Gastrocnemius medialis (tissue), 4 donors: Measurements from ENCODE around the gene PEDS1. TPM values are rescaled to one million over a fixed set of nuclear protein-coding genes. Genes with fewer than 3 reads are reported as not detected.

Experiments used
- ATAC-seq, 2 donors: fragments of 150-250 bp; one replicate each; pipeline ENCODE4 v1.9.1; 2016
- DNase-seq, 2 donors: peaks; one replicate each; pipeline ENCODE4 v3.0.0-alpha.2; 2019
- H3K27ac ChIP-seq, 4 donors: fragments of 200-600 bp; sonication (generic); 1 replicate in 1 of 4; 2 replicates in 3 of 4; pipeline ENCODE4 v1.5.1; 2016 to 2018; ENCODE audit warnings: mild to moderate bottlenecking in 2 of 4, moderate library complexity in 1 of 4
- H3K27me3 ChIP-seq, 3 donors: fragments of 200-600 bp; sonication (generic) in 2 of 3; 1 replicate in 1 of 3; 2 replicates in 2 of 3; pipeline versions ENCODE4 v1.5.1 to v1.6.0; 2016 to 2019; ENCODE audit warnings: mild to moderate bottlenecking in 1 of 3, moderate library complexity in 1 of 3
- H3K36me3 ChIP-seq, 2 donors: fragments of 200-600 bp; sonication (generic) in 1 of 2; one replicate each; pipeline ENCODE4 v1.5.1; 2017 to 2018
- H3K4me1 ChIP-seq, 2 donors: fragments of 200-600 bp; sonication (generic) in 1 of 2; one replicate each; pipeline ENCODE4 v1.5.1; 2016 to 2017; ENCODE audit warnings: mild to moderate bottlenecking in 2 of 2
- H3K4me3 ChIP-seq, 4 donors: fragments of 200-600 bp; sonication (generic) in 3 of 4; 1 replicate in 1 of 4; 2 replicates in 3 of 4; pipeline ENCODE4 v1.5.1; 2016 to 2019; ENCODE audit warnings: mild to moderate bottlenecking in 2 of 4
- H3K9me3 ChIP-seq, 3 donors: fragments of 200-600 bp; sonication (generic) in 2 of 3; 1 replicate in 1 of 3; 2 replicates in 2 of 3; pipeline ENCODE4 v1.5.1; 2016 to 2019
- POLR2A ChIP-seq, 2 donors: fragments of 450-650 bp; IDR thresholded peaks; one replicate each; pipeline ENCODE4 v1.6.1; 2017; ENCODE audit warnings: antibody characterized with exemption in 2 of 2, mild to moderate bottlenecking in 2 of 2, moderate library complexity in 2 of 2
- in situ Hi-C, 4 donors: fragments of 200-750 bp; cut with MboI; loops; one replicate each; pipeline versions ENCODE4 v1.15.0 to v1.8.0; 2017; ENCODE audit warnings: low sequenced_read_pairs in 4 of 4
- intact Hi-C: fragments of 100-400 bp; cut with DNase I; formaldehyde crosslinking; loops from one replicate; pipeline ENCODE4 v1.15.1; 2023; ENCODE audit warnings: low total_unique reads
- total RNA-seq, 4 donors: library from RNA; depleted of rRNA; stranded (reverse); fragments of >200 nt; gene quantifications; one replicate each; pipeline versions ENCODE4 v1.1.0 to v1.2.3, GENCODE V29; 2016
- TF ChIP-seq, protein P1 (sequence below), 5 experiments: fragments of 450-650 bp in 3 of 5; fragments of 200-600 bp in 2 of 5; sonication (generic) in 2 of 5; IDR thresholded peaks in 4 of 5; conservative IDR thresholded peaks in 1 of 5; 1 replicate in 4 of 5; 2 replicates in 1 of 5; pipeline ENCODE4 v1.5.1; 2016 to 2019; ENCODE audit warnings: antibody characterized with exemption in 5 of 5, mild to moderate bottlenecking in 3 of 5, moderate library complexity in 3 of 5

Gene PEDS1
- total RNA-seq, 4 donors from 2014 or later, result 33.2 to 77.9 (median 38.2) TPM

DNA sequence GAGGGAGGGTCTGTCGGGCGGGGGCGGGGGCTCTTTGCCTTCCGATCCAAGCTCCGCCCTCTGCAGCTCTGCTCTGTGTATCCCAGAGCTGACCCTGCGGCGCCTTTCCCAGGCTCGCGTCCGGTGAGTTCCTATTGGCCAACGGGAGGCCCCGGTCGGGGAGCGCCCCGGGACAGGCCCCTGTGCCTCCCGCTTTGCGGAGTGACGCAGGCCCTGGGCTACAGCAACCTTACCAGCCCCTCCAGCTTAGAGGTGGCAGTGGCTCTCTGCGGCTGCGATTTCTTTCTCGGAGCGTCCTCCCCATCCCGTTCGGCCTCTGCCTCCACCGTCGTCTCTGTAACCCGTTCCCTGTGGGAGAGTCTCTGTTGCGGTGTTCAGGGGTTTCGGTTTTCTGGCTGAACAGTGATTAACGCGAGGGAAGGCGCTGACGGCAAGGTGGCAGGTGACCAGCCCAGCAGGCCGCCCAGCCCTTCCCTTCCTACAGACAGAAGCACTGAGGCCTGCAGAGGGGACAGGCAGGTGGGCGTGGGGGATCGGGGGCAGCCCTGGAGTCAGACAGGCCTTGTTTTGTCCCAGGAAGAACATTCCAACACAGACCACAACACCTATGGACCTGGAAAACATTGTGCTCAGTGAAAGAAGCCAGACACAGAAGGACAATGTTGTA is 19.0 kb upstream of the PEDS1 start:
- peak; percentile 82 to 90 for DNase-seq
- TF ChIP-seq POLR2A (IDR thresholded peaks at IDR 0.05), result peak; percentile 82 to 86
- TF ChIP-seq, protein P1, sequence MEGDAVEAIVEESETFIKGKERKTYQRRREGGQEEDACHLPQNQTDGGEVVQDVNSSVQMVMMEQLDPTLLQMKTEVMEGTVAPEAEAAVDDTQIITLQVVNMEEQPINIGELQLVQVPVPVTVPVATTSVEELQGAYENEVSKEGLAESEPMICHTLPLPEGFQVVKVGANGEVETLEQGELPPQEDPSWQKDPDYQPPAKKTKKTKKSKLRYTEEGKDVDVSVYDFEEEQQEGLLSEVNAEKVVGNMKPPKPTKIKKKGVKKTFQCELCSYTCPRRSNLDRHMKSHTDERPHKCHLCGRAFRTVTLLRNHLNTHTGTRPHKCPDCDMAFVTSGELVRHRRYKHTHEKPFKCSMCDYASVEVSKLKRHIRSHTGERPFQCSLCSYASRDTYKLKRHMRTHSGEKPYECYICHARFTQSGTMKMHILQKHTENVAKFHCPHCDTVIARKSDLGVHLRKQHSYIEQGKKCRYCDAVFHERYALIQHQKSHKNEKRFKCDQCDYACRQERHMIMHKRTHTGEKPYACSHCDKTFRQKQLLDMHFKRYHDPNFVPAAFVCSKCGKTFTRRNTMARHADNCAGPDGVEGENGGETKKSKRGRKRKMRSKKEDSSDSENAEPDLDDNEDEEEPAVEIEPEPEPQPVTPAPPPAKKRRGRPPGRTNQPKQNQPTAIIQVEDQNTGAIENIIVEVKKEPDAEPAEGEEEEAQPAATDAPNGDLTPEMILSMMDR (IDR thresholded peaks at IDR 0.05 in 4 of 5, conservative IDR thresholded peaks at IDR 0.05 in 1 of 5), result no peak
- intact Hi-C loops, result no loop called here
- peak; percentile 86 to 87 for ATAC-seq
- H3K27me3 ChIP-seq, result no peaks in the 10 kb centered on the region
- in situ Hi-C loops, result loop anchor here in 1 of 4 donors (10.0 kb wide), 1 partner anchor 198 kb away; no protein-coding TSS in a partner anchor
- peak overlapping the region; percentile 61 to 66 (median 64) for H3K4me3 ChIP-seq
- no peaks in the 10 kb centered on the region for H3K9me3 ChIP-seq
- H3K36me3 ChIP-seq, result peaks cover 0 to 4% of the 10 kb centered on the region in 2 donors
- H3K4me1 ChIP-seq, result peaks cover 16 to 22% of the 10 kb centered on the region in 2 donors
- H3K27ac ChIP-seq, result peak overlapping the region; percentile 87 to 91 (median 90)

DNA sequence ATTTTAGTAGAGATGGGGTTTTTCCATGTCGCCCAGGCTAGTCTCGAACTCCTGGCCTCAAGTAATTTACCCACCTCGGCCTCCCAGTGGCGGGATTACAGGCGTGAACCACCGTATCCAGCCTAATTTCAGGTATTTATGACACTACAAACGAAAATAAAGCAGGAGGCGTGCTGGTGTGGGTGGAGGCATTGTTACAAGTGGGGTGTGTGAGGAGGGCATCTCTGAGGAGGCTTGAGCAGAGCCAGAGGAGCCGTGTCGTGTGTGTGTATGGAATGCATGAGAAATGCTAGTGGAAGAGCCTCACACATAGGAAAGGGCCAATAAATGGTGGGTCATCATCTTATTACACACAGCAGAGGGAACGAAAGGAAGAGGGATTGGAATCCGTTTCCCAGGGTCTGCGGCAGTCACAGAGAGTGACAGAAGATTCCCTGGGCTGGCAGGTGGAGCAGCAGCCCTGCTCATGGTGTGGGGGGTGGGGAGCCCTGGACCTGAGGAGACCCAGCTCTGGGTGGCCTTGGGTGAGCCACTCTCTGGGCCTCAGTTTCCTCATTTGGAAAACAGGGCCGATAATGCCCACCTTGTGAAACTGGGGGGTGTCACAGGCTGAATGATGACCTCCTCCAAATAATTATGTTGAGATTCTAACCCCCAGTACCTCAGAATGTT is 17.2 kb upstream of the PEDS1 start:
- intact Hi-C loops, result no loop called here
- Histone ChIP-seq H3K27me3 (no peaks in the 10 kb centered on the region), H3K4me3 (no peak overlapping the region), H3K27ac (peak overlapping the region; percentile 87 to 91 (median 90)), H3K4me1 (peaks cover 24 to 32% of the 10 kb centered on the region in 2 donors), H3K36me3 (peaks cover 0 to 4% of the 10 kb centered on the region in 2 donors), H3K9me3 (no peaks in the 10 kb centered on the region)
- no peak for DNase-seq
- in situ Hi-C loops, result loop anchor here in 1 of 4 donors (10.0 kb wide), 1 partner anchor 196 kb away; no protein-coding TSS in a partner anchor
- ATAC-seq, result no peak
- no peak for TF ChIP-seq POLR2A (IDR thresholded peaks at IDR 0.05)

DNA sequence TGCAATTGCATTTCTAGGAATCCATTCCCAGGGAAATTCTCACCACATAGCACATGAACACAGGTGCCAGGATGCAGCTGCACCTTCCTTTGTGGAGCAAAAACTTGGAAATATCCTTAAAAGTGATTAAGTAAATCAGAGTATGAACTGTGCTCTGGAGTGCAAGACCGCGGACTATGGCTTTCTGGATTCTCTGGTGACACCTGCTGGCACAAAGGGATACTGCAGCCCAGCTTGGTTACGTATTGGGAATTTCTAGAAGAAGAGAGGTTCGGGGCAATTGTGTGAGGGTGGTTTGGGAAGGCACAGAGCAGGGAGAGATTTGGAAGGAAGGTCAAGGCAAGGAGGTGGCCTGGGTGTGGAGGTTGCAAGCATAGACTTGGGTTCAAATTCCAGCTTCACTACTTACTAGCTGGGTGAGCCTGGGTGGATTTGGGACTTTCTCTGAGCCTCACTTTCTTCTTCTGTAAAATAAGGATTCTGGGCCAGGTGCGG is 15.9 kb upstream of the PEDS1 start:
- H3K27ac ChIP-seq, result peak overlapping the region in 3 of 4 donors; percentile 45 to 97 (median 95)
- no peaks in the 10 kb centered on the region for H3K9me3 ChIP-seq
- in situ Hi-C loops, result loop anchor here in 3 of 4 donors (5.0 to 10.0 kb wide), 3 partner anchors 47 to 185 kb away; partner anchors contain the start of gene SNAI1 (in 1 of the 3)

DNA sequence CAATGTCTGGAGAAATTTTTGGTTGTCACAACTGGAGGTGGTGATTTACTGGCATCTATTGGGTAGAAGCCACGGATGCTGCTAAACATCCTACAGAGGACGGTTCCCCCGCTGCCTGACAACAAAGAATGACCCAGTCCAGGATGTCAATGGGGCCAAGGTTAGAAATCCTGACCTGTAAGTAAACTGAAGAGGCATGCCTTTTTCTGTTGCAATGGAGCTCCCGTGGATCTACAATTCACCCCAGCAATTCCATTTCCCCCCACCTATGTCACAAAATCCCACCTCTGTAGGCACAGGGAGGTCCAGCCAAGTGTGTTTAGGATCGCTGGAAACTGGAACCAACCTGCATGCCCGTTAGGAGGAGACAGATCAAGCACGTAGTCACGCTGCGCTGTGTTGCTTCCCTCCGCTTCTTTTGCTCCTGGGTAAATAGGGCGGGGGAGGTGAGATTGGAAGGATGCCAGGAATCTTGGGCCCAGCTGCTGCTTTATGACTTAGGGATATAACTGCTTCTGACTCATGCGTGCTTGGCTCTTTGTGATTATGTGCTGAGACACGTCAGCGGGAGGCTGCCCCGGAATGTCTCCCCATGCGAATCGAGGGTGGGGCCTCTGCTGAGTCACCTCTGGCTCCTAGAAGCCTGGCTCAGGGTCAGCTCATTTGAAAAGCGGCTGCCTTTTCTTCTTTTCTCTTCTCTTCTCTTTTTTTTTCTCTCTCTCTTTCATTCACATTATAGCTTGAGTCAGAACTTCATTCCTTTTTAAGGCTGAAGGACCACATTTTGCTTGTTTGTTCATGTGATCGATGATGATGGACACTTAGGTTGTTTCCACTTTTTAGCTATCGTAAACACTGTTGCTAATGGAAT is 12.4 kb upstream of the PEDS1 start:
- H3K36me3 ChIP-seq, result no peaks in the 10 kb centered on the region
- H3K4me1 ChIP-seq, result peaks cover 28 to 41% of the 10 kb centered on the region in 2 donors
- peak overlapping the region; percentile 42 to 56 (median 46) for H3K4me3 ChIP-seq
- ATAC-seq, result peak; percentile 88 to 96
- no peaks in the 10 kb centered on the region for H3K9me3 ChIP-seq
- H3K27ac ChIP-seq, result peak overlapping the region; percentile 87 to 98 (median 96)
- in situ Hi-C loops (loop anchor here in 3 of 4 donors (5.0 to 10.0 kb wide), 3 partner anchors 44 to 181 kb away; partner anchors contain the start of gene SNAI1 (in 1 of the 3)), intact Hi-C loops (loop anchor here (5.0 kb wide), 1 partner anchor 184 kb away; the partner anchor contains the start of gene SNAI1)
- H3K27me3 ChIP-seq, result no peaks in the 10 kb centered on the region
- TF ChIP-seq POLR2A (IDR thresholded peaks at IDR 0.05), result peak; percentile 36 to 63
- TF ChIP-seq, protein P1 (IDR thresholded peaks at IDR 0.05 in 4 of 5, conservative IDR thresholded peaks at IDR 0.05 in 1 of 5), result no peak
- peak; percentile 99 to 100 for DNase-seq

More for the DNA sequence above, 15.9 kb upstream of the PEDS1 start:
- TF ChIP-seq, protein P1 (IDR thresholded peaks at IDR 0.05 in 4 of 5, conservative IDR thresholded peaks at IDR 0.05 in 1 of 5), result peak; percentile 93 to 98 (median 97)
- TF ChIP-seq POLR2A (IDR thresholded peaks at IDR 0.05), result no peak
- intact Hi-C loops, result loop anchor here (1.0 to 5.0 kb wide), 3 partner anchors 38 to 187 kb away; partner anchors contain the start of gene SNAI1
- no peaks in the 10 kb centered on the region for H3K27me3 ChIP-seq
- ATAC-seq (no peak), DNase-seq (peak in 1 of 2 donors; percentile 82)
- no peaks in the 10 kb centered on the region for H3K36me3 ChIP-seq
- no peak overlapping the region for H3K4me3 ChIP-seq
- peaks cover 31 to 41% of the 10 kb centered on the region in 2 donors for H3K4me1 ChIP-seq
